Measurements from ENCODE around the gene DSC2. TPM values are rescaled to one million over a fixed set of nuclear protein-coding genes. Genes with fewer than 3 reads are reported as not detected.
"Not testable (repeated sequence)": the region's sequence is repeated elsewhere in the genome, so short reads cannot be mapped to it uniquely, and the experiment has no call there.

Gene DSC2
- total RNA-seq, 1 donor from 2014 or later, result 5.9 TPM

- DNase-seq, result no peak
Observed at GRCh38 chr18:31042406-31043181, 59.6 kb downstream of the DSC2 start, which contains the start of gene DSC3. TSS of gene DSC3 (minus strand) at chr18:31042742. CDS start at chr18:31042660, 82 bp downstream.

GRCh38 chr18:31042084-31042405 lies 60.2 kb downstream of the DSC2 start:
- no peak for DNase-seq

GRCh38 chr18:31041271-31042083 lies 60.7 kb downstream of the DSC2 start:
- DNase-seq, result no peak

GRCh38 chr18:31040686-31041270 lies 61.4 kb downstream of the DSC2 start:
- no peak for DNase-seq

- DNase-seq, result no peak
Observed at GRCh38 chr18:31039426-31039825, 62.8 kb downstream of the DSC2 start.

GRCh38 chr18:31037686-31038085 lies 64.5 kb downstream of the DSC2 start:
- not testable (repeated sequence) for DNase-seq

- DNase-seq, result no peak
Observed at GRCh38 chr18:31034541-31034940, 67.7 kb downstream of the DSC2 start.

- no peak for DNase-seq
Observed at GRCh38 chr18:31030574-31031278, 71.5 kb downstream of the DSC2 start.

GRCh38 chr18:31015715-31016434 lies 86.3 kb downstream of the DSC2 start:
- no peak for DNase-seq

- not testable (repeated sequence) for DNase-seq
Observed at GRCh38 chr18:31011455-31011854, 90.8 kb downstream of the DSC2 start.

GRCh38 chr18:31010601-31011000 lies 91.6 kb downstream of the DSC2 start:
- DNase-seq, result no peak

Other genes with a start within 250 kb of the DSC2 start
- 0.78 TPM for gene DSC3, start 59.7 kb downstream of the DSC2 start, total RNA-seq
- not detected for gene DSC1, start 60.4 kb upstream of the DSC2 start, total RNA-seq
- 0.16 TPM for gene DSG1, start 215.7 kb upstream of the DSC2 start, total RNA-seq